ENCODE measurements around the gene TSR2.

TSR2 gene

GRCh38 chrX:54439960-54440871, at the start of gene TSR2:
TSR2 (plus strand) TSS chrX:54440404; CDS start chrX:54440422, 18 bp downstream.
- peak; percentile 56 to 68 for DNase-seq (ENCODE audit: low read depth in 2 of 2)

- no peak for DNase-seq (ENCODE audit: low read depth in 2 of 2)
Observed at GRCh38 chrX:54397113-54397512, 43.1 kb upstream of the TSR2 start.

GRCh38 chrX:54407266-54407665, 32.9 kb upstream of the TSR2 start:
- DNase-seq (ENCODE audit: low read depth in 2 of 2): no peak

GRCh38 chrX:54411732-54412131, 28.5 kb upstream of the TSR2 start:
- DNase-seq (ENCODE audit: low read depth in 2 of 2): no peak

- DNase-seq (ENCODE audit: low read depth in 2 of 2): no peak
Observed at GRCh38 chrX:54413753-54414152, 26.5 kb upstream of the TSR2 start.

- DNase-seq (ENCODE audit: low read depth in 2 of 2): no peak
Observed at GRCh38 chrX:54415534-54416350, 24.5 kb upstream of the TSR2 start.

- DNase-seq (ENCODE audit: low read depth in 2 of 2): no peak
Observed at GRCh38 chrX:54416965-54417364, 23.2 kb upstream of the TSR2 start.

- DNase-seq (ENCODE audit: low read depth in 2 of 2): no peak
Observed at GRCh38 chrX:54419559-54420302, 20.5 kb upstream of the TSR2 start.

- no peak for DNase-seq (ENCODE audit: low read depth in 2 of 2)
Observed at GRCh38 chrX:54422168-54422567, 18.0 kb upstream of the TSR2 start.

- DNase-seq (ENCODE audit: low read depth in 2 of 2): peak in 1 of 2 donors; percentile 3
Observed at GRCh38 chrX:54423161-54423888, 16.9 kb upstream of the TSR2 start.

- DNase-seq (ENCODE audit: low read depth in 2 of 2): no peak
Observed at GRCh38 chrX:54427837-54428424, 12.3 kb upstream of the TSR2 start.

GRCh38 chrX:54430519-54430918, 9.7 kb upstream of the TSR2 start:
- no peak for DNase-seq (ENCODE audit: low read depth in 2 of 2)

GRCh38 chrX:54435121-54435520, 5.1 kb upstream of the TSR2 start:
- DNase-seq (ENCODE audit: low read depth in 2 of 2): no peak

- DNase-seq (ENCODE audit: low read depth in 2 of 2): no peak
Observed at GRCh38 chrX:54442790-54443189, 2.6 kb downstream of the TSR2 start.

GRCh38 chrX:54444752-54445151, 4.5 kb downstream of the TSR2 start:
- no peak for DNase-seq (ENCODE audit: low read depth in 2 of 2)

GRCh38 chrX:54446084-54446483, 5.9 kb downstream of the TSR2 start:
- DNase-seq (ENCODE audit: low read depth in 2 of 2): no peak

- DNase-seq (ENCODE audit: low read depth in 2 of 2): no peak
Observed at GRCh38 chrX:54447461-54447860, 7.3 kb downstream of the TSR2 start.

GRCh38 chrX:54449929-54450328, 9.7 kb downstream of the TSR2 start:
- DNase-seq (ENCODE audit: low read depth in 2 of 2): no peak

- no peak for DNase-seq (ENCODE audit: low read depth in 2 of 2)
Observed at GRCh38 chrX:54452920-54453319, 12.7 kb downstream of the TSR2 start.

GRCh38 chrX:54470054-54470760, 30.0 kb downstream of the TSR2 start:
- no peak for DNase-seq (ENCODE audit: low read depth in 2 of 2)
